Right renal pelvis (tissue), 4 donors: Measurements from ENCODE around the gene WNT2. TPM values are rescaled to one million over a fixed set of nuclear protein-coding genes. Genes with fewer than 3 reads are reported as not detected.

Source experiments
- polyA plus RNA-seq, 4 donors: library from polyadenylated mRNA; unstranded; fragments of 120-200 nt; gene quantifications; one replicate each; pipeline ENCODE4 v1.2.1, GENCODE V29; 2013; ENCODE audit not compliant: insufficient read length in 4 of 4

WNT2 gene
- polyA plus RNA-seq, 4 donors, result 0.46 to 0.97 (median 0.79) TPM

Other genes with a start within 250 kb of the WNT2 start
- gene ASZ1, start 104.4 kb upstream of the WNT2 start, polyA plus RNA-seq, result under 1 TPM in 1 of 4 donors, not detected in 3; 0.04 TPM
- gene CFTR, start 157.0 kb upstream of the WNT2 start, polyA plus RNA-seq, result 1 to 10 TPM; 2.6 to 5.5 (median 3.8) TPM